NCI-H69 (cell line): Measurements from ENCODE around the gene NLGN3.
"Not testable (repeated sequence)": the region's sequence is repeated elsewhere in the genome, so short reads cannot be mapped to it uniquely, and the experiment has no call there.

Experiments
- DNase-seq: peaks from one replicate; lab custom pipeline; 2025; lab: John Stamatoyannopoulos, UW

NLGN3 gene

DNA sequence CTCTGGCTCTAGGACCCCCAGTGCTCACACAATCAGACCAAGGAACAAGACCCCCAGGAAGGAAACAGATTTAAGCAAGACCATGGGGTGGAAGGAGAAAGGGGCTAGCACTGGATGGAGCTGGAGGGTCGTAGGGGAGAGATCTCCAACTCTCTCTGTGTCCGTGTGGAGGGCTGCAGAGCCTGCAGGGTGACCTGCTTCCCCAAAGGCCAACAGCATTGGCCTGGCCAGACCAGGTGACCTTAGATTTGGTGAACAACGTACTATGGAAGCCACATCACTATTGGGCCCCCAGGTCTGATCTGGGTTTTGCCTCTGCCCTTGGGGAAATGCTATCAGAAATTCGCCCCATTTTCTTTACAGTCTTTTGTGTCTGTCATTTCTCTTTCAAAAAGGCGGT, 26.0 kb downstream of the NLGN3 start:
- no peak for DNase-seq

DNA sequence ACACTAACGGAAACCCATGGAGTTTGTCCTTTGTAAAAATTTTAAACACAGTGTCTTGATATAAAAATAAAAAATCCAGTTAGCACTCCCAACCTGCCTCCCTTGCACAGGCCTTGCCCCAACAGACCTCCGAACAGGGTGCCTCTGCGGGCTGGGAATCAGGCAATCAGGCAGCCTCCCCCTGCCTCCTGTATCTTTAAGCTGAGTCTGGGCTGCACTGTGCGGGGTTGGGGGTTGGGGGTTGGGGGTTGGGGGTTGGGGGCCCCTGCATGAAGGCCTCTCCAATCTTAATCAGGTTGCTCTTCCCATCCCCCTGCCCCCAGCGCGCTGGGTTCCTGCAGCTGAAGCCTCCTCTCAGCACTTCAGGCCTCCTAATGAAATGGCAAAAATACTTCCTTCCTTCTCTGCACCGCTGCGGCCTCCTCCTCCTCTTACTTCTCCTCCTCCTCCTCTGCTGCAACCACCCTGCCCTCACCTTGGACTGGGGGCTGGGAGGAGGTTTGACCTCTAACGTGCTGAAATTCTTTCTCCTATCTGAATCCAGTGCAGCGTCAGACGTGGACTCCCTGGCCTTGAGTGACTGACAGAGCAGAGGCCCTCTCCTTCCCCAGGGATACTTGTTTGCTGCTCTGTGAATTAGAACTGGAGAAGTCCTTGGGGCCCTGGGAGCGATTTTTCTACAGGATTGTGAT, 26.6 kb downstream of the NLGN3 start:
- no peak for DNase-seq

DNA sequence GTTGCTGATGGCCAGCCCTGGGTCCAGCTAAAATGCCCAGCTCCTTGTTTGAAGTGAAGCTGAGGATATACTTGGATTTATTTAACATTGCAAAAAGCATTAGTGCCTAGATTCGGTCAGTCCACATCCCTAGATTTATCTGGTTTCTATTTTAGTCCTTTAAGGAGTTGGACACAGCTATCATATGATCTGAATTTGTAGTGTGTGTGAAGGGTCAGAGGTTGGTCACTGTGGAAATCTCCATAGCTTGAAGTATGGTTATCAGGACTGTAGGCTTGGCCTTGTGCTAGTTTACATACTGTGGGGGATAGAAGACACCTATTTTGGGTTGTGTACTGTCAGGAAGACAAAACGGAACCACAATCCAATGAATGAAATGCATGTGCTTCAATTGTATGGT, 28.8 kb downstream of the NLGN3 start:
- no peak for DNase-seq

DNA sequence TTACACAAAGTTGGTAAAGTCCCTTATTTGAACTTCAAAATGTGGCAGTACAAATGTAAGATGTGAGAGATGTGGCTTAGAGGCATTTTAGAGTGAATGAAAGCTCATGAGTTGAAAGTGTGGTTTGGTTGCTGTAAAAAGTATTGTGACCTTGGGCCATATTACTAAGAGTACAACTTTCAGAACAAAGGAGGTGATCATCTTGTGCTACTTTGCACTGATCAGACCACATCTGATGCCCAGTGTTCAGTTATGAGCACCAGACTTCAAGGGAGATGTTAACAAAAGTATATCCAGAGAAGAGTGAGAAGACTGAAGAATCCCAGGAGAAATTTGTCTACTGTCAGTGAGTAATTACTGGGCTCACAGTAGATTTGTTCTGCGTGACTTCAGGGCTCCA, 30.2 kb downstream of the NLGN3 start:
- DNase-seq: no peak

DNA sequence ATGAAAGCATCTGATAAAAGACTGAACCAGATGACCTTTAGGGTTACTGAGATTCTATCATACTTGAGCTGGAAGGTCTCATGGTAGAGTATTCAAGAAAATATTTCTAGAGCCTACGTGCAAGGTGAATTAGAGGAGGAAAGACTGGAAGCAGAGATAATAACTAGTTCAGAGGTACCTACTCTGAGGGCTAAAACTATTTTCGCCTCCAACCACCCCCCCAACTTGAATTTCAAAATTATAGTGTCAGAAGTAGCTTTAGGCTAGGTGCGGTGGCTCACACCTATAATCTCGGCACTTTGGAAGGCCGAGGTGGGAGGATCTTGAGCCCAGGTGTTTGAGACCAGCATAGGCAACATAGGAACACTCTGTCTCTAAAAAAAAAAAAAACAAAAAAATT, 30.9 kb downstream of the NLGN3 start:
- DNase-seq: no peak

DNA sequence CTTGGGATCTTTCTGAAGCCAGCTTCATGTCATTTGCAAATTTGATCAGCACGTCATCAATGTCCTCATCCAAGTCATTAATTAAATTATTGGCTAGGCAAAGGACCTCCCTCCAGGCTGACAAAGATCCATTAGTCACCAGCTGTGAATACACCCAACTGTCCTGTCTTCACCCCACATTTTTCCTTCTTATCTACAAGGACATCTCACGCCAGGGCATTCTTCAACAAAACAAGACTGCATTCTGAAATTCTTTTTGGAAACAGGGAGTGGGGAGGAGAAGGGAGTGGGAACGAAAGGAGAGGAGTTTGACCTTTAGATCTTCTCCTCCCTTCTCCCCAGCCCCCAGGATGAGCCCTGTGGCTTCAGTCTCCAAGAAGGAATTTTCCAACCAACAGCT, 32.7 kb downstream of the NLGN3 start:
- DNase-seq: no peak

DNA sequence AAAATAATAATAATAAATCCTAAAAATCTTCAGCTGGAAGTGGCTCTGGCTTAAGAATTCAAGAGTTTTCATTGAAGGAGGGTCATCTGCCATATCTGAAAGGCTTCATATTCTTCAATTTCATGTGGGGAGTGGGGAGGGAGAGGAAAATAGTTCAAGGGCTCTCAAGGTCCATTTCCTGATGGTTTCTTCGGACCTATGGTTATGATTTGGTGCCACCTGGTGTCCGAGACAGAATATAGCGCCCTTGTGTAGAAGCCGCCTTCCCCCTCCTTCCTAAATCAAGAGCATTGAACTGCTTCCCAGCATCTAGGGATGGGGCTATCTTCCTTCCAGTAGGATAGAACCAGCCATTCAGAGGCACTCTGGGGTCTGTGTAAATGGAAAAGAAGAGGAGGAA, 34.3 kb downstream of the NLGN3 start:
- peak; percentile 67 for DNase-seq

DNA sequence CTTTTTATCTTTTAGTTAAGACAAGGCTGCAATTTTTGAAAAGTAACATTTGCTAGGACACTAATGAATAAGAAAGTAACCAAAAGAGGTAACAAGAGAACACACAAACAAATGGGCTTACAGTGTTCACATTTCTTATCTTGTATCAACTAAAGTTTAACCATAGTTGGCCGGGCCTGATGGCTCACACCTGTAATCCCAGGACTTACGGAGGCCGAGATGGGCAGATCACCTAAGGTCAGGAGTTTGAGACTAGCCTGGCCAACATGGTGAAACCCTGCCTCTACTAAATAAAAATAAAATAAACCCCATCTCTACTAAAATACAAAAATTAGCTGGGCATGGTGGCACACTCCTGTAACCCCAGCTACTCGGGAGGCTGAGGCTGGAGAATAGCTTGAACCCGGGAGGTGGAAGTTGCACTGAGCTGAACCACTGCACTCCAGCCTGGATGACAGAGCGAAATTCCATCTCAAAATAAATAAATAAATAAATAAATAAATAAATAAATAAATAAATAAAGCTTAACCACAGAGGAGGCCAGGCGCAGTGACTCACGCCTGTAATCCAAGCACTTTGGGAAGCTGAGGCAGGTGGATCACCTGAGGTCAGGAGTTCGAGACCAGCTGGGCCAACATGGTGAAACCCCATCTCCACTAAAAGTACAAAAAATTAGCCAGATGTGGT, 36.1 kb downstream of the NLGN3 start:
- not testable (repeated sequence) for DNase-seq

DNA sequence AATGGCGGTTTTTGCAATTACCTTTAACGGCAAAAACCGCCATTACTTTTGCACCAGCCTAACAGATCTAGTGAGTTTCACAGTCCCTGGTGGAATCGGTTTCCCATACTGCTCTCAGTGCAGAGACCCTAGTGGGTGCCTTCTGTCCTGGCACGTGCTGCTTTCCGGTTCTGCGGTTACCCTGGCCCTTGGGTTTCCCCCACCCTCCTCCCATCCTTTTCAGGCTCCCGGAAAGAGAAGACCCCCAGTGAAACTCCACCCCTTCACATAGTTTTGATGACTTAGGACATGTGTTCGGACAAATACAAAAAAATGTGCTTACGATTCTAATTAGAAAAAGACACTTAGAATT, 36.9 kb downstream of the NLGN3 start:
- peak; percentile 69 for DNase-seq

DNA sequence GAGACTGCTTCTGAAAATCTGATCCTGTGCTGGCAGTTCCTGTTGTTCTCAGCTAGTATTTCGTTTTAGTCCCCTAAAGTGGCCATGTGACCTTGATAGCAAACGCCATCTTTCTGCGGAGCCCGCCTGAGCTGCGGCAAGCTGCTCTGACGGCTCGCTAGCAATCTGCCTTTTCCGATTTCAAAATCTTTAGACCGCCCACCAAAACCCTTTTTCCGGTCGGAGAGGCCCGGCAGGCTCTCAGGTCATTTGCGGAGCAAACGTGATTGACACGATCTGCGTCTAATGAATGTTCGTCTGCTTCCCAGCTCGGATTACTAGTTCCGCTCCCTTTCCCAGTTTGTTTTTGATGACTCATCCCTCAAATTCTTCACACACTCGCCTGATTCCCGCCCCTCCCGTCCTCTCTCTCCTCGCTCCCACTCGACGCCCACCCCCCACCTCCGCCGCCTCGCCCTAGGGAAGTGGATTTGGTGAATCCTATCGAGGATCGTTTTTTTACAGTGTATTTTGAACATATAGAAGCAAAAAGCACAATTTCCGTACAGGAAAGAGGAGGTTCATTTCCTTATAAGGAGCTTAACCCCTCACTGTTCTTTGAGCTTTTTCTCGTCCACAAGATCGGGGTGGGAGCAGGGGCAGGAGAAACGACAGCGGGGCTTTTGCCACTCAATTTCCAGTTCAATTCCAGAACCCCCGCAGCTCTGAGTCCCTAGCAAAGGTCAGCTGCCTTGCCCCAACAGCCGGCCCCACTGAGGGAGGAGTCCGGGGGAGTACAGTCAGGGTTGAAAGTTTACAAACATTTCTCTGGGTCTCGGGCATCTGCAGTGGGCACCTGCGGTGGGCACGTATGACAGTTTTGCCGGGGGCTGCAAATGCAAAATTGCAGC, 37.5 kb downstream of the NLGN3 start:
- peak; percentile 97 for DNase-seq

DNA sequence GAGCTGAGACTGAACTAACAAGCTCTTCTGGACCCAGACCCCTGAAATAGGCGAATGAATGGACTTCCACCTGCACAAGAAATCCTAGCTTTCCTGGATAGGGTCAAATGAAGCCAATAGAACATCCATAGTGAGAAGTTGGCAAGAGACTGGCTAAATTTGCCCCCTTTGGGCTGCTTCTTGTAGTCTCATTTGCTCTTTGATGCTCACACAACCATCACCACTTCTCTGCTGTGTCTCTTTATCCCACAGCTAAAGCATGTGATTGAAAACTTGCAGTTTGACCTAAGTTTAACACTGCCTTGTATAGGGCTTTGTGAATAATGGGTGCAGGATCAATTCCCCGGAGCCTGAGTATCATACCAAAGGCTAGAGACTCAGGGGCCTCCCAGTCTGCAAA, 38.2 kb downstream of the NLGN3 start:
- peak; percentile 21 for DNase-seq

DNA sequence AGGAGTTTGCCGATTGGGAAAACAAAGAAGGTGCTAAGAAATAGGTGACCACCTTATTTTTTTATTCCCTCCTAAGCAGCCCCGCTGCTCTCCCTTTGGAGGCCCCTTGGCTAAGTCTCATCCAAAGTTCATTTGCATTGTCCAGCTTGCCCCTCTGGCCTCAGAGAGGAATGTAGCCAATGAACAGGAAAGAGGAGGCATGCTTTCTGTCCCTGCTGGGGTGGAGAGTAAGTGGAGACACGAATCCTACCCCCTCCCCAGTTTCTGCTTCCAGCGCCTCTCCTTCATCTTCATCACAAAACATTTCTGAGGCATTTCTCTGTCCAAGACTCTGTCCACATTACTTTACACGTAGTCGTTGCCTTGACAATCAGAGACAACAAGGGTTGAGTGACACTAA, 38.7 kb downstream of the NLGN3 start:
- no peak for DNase-seq

DNA sequence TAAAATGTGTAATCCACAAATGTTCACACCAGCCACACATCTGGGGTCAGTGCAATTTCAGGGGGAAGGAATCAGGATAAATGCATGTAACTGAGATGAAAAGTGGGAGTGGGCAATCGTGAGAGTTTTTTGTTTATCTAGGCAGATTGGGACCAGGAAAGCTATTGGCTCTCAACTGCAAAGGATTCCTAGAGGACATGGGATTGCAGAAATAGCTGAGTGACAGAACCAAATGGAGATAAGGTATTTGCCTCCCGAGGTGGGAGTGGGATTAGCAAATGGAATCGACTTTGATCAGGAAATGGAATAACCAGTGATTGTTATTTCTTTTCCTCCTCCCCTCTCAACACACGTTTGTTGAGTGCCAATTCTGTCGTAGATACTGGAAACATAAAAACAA, 39.5 kb downstream of the NLGN3 start:
- DNase-seq: no peak

DNA sequence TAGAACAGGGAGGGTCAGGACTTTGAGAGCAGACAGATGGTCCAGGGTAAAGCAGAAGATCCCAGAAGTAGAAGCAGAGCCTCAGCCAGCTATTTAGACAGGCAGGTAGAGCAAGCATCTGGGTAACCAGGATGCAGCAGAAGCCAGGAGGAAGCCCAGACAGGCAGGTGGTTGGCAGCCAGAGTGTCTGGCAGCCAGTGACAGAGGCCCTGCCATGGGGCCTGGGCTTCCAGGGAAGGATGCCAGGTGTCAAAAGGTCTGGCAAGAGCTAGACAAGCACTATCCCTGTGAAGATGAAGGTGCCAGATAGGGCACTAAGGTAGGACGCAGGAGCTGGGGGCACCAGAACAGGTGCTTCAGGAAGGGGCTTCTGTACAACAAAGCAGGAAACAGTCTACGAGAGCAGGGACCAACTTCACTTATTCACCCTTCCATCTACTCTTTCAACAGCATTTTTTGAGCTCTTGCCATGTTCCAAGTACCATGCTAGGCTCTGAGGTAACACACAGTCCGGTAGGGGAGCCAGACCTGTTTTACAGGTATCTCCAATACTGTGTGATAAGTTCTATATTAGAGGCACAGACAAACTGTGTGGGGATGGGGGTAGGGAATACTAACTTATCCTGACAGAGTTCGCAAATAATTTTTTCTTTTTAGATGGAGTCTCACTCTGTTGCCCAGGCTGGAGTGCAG, 40.3 kb downstream of the NLGN3 start:
- peak; percentile 32 for DNase-seq

DNA sequence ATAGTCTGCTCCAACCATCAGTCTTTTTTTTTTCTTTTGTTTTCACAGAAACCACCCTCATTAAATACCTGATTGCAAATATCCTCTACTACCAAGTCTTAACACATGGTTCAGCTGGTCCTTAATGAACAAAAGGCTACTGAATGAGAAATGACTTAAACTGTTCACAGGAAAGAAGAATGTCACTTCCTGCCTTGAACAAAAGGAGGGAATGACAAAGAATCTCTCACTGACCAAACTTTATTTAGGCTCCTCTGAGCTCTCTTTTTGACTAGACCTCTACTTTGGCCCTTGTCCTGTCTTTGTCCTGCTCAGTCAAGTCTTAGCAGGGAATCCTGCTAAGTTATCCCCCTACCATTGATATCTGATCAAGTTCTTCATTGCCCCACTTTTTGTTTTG, 46.6 kb downstream of the NLGN3 start:
- DNase-seq: no peak

DNA sequence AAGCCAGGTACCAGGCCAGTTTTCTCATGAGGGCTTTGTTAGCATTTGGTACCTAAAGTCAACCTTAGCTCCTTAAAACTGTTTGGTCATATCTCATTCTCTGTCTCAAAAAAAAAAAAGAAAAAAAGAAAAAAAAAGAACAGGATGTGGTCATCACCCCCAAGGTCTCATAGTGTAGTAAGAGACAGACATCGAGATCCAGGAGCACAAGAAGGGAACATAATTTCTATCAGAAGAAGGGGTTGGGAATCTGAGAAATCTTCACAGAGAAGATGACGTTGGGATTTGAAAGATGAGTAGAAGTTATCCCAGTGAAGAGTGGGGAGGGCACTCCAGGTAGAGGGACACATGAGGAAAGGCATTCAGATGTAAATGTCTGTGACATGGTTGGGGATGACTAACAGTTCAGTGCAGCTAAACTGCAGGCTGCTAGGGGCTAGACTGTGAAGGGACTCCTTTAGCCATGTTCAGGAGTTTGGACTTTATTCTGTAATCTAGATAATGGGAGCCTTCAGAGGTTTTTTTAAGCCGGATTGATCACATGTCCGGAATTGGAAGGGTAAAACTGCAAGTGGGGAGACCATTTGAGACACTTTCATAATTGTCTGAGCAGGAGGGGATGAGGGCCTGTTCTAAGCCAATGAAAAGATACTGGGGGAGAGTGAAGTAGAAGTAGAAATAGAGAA, 51.5 kb downstream of the NLGN3 start:
- no peak for DNase-seq

DNA sequence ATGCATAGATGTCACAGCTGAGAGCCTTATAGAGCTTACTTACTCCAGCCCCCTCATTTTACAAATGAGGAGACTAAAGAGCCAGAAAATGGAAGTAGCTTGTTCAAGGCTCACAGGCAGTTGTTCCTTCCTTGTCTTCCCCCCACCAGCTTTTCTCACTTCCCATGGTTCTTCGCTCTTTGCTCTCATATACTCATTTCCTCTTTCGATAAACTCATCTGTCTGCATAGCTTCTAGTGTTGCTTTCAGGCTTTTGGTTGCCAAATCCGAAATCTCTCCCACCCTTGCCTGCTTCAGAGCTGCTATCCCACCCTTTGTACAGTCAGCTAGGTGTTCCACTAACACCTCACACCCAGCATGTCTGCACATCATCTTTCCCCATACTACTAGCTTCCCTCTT, 53.4 kb downstream of the NLGN3 start:
- no peak for DNase-seq

DNA sequence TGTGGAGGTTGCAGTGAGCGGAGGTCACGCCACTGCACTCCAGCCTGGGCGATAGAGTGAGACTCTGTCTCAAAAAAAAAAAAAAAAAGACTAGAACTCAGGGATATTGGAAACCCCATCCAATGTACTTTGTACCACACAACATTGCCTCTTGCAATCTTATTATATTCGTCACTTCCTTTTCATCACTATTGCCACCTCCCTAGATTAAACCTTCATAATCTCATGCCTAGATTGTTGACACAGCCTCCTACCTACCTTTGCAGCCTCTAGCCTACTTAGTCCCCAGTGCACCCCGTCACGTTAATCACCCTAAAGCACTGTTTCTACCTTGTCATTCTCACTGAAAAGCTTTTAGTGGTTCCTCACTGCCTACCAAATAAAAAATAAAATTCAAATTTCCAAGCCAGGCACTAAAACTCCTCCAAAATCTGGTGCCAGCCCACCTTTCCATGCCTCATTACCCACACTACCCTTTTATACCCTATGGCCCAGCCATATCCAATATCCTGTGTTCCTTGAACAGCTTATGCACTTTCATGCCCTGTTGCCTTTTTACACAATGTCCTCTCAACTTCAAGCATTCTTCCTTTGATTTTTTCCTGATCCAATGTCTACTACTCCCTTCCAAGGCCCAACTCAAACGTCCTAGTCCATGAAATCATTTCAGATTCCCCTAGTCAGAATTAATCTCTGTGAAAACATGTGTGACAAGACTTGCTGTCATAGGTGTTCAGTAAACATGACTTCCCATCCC, 54.8 kb downstream of the NLGN3 start:
- DNase-seq: no peak

DNA sequence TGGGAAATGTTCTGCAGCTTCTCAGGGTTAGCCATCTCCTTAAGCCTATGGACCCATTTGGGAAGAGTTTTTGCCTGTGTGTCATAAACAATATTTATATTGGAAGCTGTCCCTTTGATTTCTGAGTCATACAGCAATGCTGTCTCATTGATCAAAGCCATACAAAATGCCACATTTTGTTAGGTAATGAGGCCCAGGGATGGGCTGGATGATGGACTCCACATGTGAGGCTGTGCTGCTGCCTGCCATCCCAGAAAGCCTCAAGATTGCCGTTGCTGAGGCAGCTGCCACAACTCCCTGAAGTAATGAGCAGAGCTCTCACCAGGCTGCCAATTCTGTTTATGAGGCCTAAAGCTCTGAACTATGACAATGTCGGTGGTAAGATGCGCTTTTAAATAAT, 66.2 kb downstream of the NLGN3 start:
- DNase-seq: no peak

DNA sequence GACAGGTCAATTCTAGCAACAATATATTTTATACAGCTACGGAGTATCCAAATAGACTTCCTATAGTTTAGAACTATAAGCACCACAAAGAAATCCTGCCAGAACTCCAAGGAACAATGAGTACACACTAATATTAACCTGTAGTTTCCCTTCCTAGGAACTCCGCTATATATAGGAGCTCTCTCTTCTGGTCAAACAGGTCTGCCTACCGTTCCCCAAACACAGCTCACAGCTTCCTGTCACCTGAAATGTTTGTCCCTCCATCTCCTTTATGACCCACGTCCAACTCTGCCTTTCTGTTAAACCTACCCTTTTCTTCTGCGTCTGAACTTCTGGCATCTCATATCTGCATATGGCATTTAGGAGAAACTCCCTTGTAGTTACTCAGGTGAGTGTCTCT, 67.9 kb downstream of the NLGN3 start:
- no peak for DNase-seq

DNA sequence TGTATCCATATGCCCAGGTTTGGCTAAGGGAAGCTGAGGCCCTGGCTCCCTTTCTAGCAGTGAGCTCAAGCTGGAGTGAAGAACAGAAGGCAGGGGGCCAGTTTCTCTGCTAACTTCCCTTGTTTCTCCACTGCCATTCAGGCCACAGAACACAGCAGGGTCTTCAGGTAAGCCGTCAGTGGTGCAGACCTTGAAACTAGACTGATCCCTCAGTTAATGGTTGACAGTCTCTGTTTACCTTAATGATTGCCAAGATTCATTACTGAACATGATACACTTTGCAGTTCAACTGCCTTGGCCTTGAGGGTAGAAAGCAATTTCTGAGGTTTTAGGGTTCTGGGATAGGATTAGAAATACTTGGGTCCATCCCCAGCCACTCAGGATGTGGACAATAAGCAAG, 69.5 kb downstream of the NLGN3 start:
- DNase-seq: no peak
